DND-41 (cell line): ENCODE results near the gene OTOF.

Experiments used
- ATAC-seq: fragments of 200-7000 bp; cut with Tn5 transposase; 3 replicates; pipeline ENCODE4 v1.9.1; 2021; ENCODE audit warnings: low read depth; ENCODE audit not compliant: insufficient read depth
- DNase-seq: peaks from one replicate; pipeline ENCODE4 v3.0.0-alpha.2; 2020
- H2AFZ ChIP-seq: 2 replicates; pipeline ENCODE4 v1.6.0; 2012; ENCODE audit warnings: low read depth, low read length
- H3K27ac ChIP-seq: 2 replicates; pipeline ENCODE4 v1.5.1; 2012; ENCODE audit warnings: low read length, inconsistent platforms
- H3K27me3 ChIP-seq: fragments of 200-600 bp; sonication (generic); 2 replicates; pipeline ENCODE4 v1.6.0; 2012; ENCODE audit warnings: low read length, mild to moderate bottlenecking, inconsistent platforms; ENCODE audit not compliant: insufficient read depth, poor library complexity
- H3K36me3 ChIP-seq: 2 replicates; pipeline ENCODE4 v1.5.1; 2012; ENCODE audit warnings: low read length, inconsistent platforms; ENCODE audit not compliant: insufficient read depth
- H3K4me1 ChIP-seq: 2 replicates; pipeline ENCODE4 v1.5.1; 2012; ENCODE audit warnings: mild to moderate bottlenecking, low read length; ENCODE audit not compliant: insufficient read depth
- H3K4me2 ChIP-seq: 2 replicates; pipeline ENCODE4 v1.6.0; 2012; ENCODE audit warnings: mild to moderate bottlenecking, moderate library complexity, low read length, inconsistent platforms; ENCODE audit not compliant: insufficient read depth
- H3K4me3 ChIP-seq, 2 experiments: fragments of 200-600 bp in 1 of 2; shearing (Covaris generic) in 1 of 2; 2 replicates each; pipeline ENCODE4 v1.5.1; 2012 to 2016; ENCODE audit warnings: inconsistent platforms in 2 of 2, low read length in 2 of 2, mild to moderate bottlenecking in 2 of 2, low read depth in 1 of 2, moderate library complexity in 1 of 2
- H3K79me2 ChIP-seq: 2 replicates; pipeline ENCODE4 v1.6.0; 2012; ENCODE audit warnings: low read length, inconsistent platforms; ENCODE audit not compliant: insufficient read depth
- H3K9ac ChIP-seq: 2 replicates; pipeline ENCODE4 v1.6.0; 2012; ENCODE audit warnings: low read depth, mild to moderate bottlenecking, inconsistent platforms, low read length, moderate library complexity
- H3K9me3 ChIP-seq: 2 replicates; pipeline ENCODE4 v1.5.1; 2012; ENCODE audit warnings: low read length, moderate library complexity, mild to moderate bottlenecking, inconsistent platforms; ENCODE audit not compliant: insufficient read depth, severe bottlenecking
- H4K20me1 ChIP-seq: 2 replicates; pipeline ENCODE4 v1.6.0; 2012; ENCODE audit warnings: low read length; ENCODE audit not compliant: insufficient read depth
- CTCF ChIP-seq: IDR thresholded peaks from 2 replicates; pipeline ENCODE4 v1.5.1; 2012; ENCODE audit warnings: borderline replicate concordance, low read length, moderate library complexity, mild to moderate bottlenecking; ENCODE audit not compliant: poor library complexity, severe bottlenecking; ENCODE audit errors: extremely low read depth
- EZH2 ChIP-seq: IDR thresholded peaks from 3 replicates; pipeline ENCODE4 v1.6.1; 2012; ENCODE audit warnings: borderline replicate concordance, low read depth, mild to moderate bottlenecking, moderate library complexity, low read length, inconsistent platforms; ENCODE audit not compliant: severe bottlenecking

OTOF gene

GRCh38 chr2:26475832-26476501 lies 2.0 kb downstream of the OTOF start:
- no peak overlapping the region for H3K4me3 ChIP-seq
- TF ChIP-seq CTCF (no peak), EZH2 (no peak)
- H3K4me2 ChIP-seq = no peak overlapping the region
- H3K27ac ChIP-seq = no peak overlapping the region
- no peaks in the 10 kb centered on the region for H4K20me1 ChIP-seq
- no peaks in the 10 kb centered on the region for H3K9me3 ChIP-seq
- H3K36me3 ChIP-seq = no peaks in the 10 kb centered on the region
- H3K27me3 ChIP-seq = no peaks in the 10 kb centered on the region
- H3K79me2 ChIP-seq = no peaks in the 10 kb centered on the region
- no peak overlapping the region for H3K9ac ChIP-seq
- no peaks in the 10 kb centered on the region for H3K4me1 ChIP-seq
- H2AFZ ChIP-seq = no peak overlapping the region
- no peak for DNase-seq
- ATAC-seq = no peak

- Histone ChIP-seq H4K20me1 (no peaks in the 10 kb centered on the region), H3K79me2 (no peaks in the 10 kb centered on the region), H3K9me3 (no peaks in the 10 kb centered on the region), H3K36me3 (no peaks in the 10 kb centered on the region), H3K27me3 (no peaks in the 10 kb centered on the region), H3K27ac (no peak overlapping the region), H2AFZ (no peak overlapping the region), H3K4me3 (no peak overlapping the region), H3K4me2 (no peak overlapping the region), H3K9ac (no peak overlapping the region), H3K4me1 (no peaks in the 10 kb centered on the region)
- no peak for TF ChIP-seq EZH2
- TF ChIP-seq CTCF = no peak
- no peak for ATAC-seq
- no peak for DNase-seq
Measured at GRCh38 chr2:26475037-26475436, 2.9 kb downstream of the OTOF start.

GRCh38 chr2:26474261-26474785 lies 3.6 kb downstream of the OTOF start:
- Histone ChIP-seq H2AFZ (no peak overlapping the region), H3K4me2 (no peak overlapping the region), H3K79me2 (no peaks in the 10 kb centered on the region), H3K27me3 (no peaks in the 10 kb centered on the region), H3K4me1 (no peaks in the 10 kb centered on the region), H3K4me3 (no peak overlapping the region), H3K9me3 (peaks cover 2% of the 10 kb centered on the region), H3K9ac (no peak overlapping the region), H3K27ac (no peak overlapping the region), H4K20me1 (no peaks in the 10 kb centered on the region), H3K36me3 (no peaks in the 10 kb centered on the region)
- TF ChIP-seq CTCF (no peak), EZH2 (no peak)
- DNase-seq (no peak), ATAC-seq (no peak)

- ATAC-seq (no peak), DNase-seq (no peak)
- no peaks in the 10 kb centered on the region for H3K36me3 ChIP-seq
- H3K9ac ChIP-seq = no peak overlapping the region
- TF ChIP-seq EZH2 (no peak), CTCF (no peak)
- H3K4me3 ChIP-seq = no peak overlapping the region
- H3K9me3 ChIP-seq = peaks cover 5% of the 10 kb centered on the region
- no peak overlapping the region for H3K4me2 ChIP-seq
- no peak overlapping the region for H3K27ac ChIP-seq
- no peaks in the 10 kb centered on the region for H3K27me3 ChIP-seq
- no peak overlapping the region for H2AFZ ChIP-seq
- H3K4me1 ChIP-seq = no peaks in the 10 kb centered on the region
- no peaks in the 10 kb centered on the region for H3K79me2 ChIP-seq
- H4K20me1 ChIP-seq = no peaks in the 10 kb centered on the region
Measured at GRCh38 chr2:26473796-26474195, 4.1 kb downstream of the OTOF start.
